H9 (cell line): Measurements from ENCODE around the gene CDK16. TPM values are rescaled to one million over a fixed set of nuclear protein-coding genes. Genes with fewer than 3 reads are reported as not detected.
A peak's percentile ranks its signal among the peaks of the same experiment; 100 is the strongest.

Experiments
- DNase-seq: peaks from one replicate; pipeline ENCODE4 v3.0.0-alpha.2; 2017
- H2AFZ ChIP-seq: one replicate; pipeline ENCODE4 v1.6.1; 2013; ENCODE audit warnings: mild to moderate bottlenecking, low read length, control low read depth, moderate library complexity
- H2AK5ac ChIP-seq: 2 replicates; pipeline ENCODE4 v1.6.1; 2013; ENCODE audit warnings: low read length, control low read depth, mixed read lengths; ENCODE audit not compliant: insufficient read length
- H2BK120ac ChIP-seq: one replicate; pipeline ENCODE4 v1.6.1; 2013; ENCODE audit warnings: low read depth, mild to moderate bottlenecking, low read length, control low read depth, inconsistent platforms; ENCODE audit not compliant: poor library complexity, severe bottlenecking
- H2BK12ac ChIP-seq: 2 replicates; pipeline ENCODE4 v1.6.1; 2013; ENCODE audit warnings: low read length, control low read depth, mixed read lengths, low read depth; ENCODE audit not compliant: insufficient read length
- H2BK15ac ChIP-seq: 2 replicates; pipeline ENCODE4 v1.6.1; 2013; ENCODE audit warnings: low read depth, low read length, control low read depth
- H2BK20ac ChIP-seq: one replicate; pipeline ENCODE4 v1.6.1; 2013; ENCODE audit warnings: low read depth, mild to moderate bottlenecking, low read length, control low read depth, inconsistent platforms; ENCODE audit not compliant: poor library complexity, severe bottlenecking
- H2BK5ac ChIP-seq: 2 replicates; pipeline ENCODE4 v1.6.1; 2013; ENCODE audit warnings: low read length, control low read depth, mixed read lengths; ENCODE audit not compliant: insufficient read length
- H3K14ac ChIP-seq: 2 replicates; pipeline ENCODE4 v1.6.1; 2013; ENCODE audit warnings: low read length, control low read depth; ENCODE audit not compliant: insufficient read depth
- H3K18ac ChIP-seq: 2 replicates; pipeline ENCODE4 v1.6.1; 2013; ENCODE audit warnings: low read depth, mild to moderate bottlenecking, mixed read lengths, low read length, control low read depth; ENCODE audit not compliant: insufficient read length
- H3K23ac ChIP-seq: 2 replicates; pipeline ENCODE4 v1.6.1; 2013; ENCODE audit warnings: low read length, control low read depth, mixed read lengths, low read depth; ENCODE audit not compliant: insufficient read length
- H3K23me2 ChIP-seq: 2 replicates; pipeline ENCODE4 v1.6.1; 2013; ENCODE audit warnings: low read depth, mild to moderate bottlenecking, mixed read lengths, low read length, control low read depth; ENCODE audit not compliant: insufficient read length, poor library complexity, severe bottlenecking
- H3K27ac ChIP-seq: 2 replicates; pipeline ENCODE4 v1.5.1; 2013; ENCODE audit warnings: low read length, control low read depth, mixed read lengths, low read depth; ENCODE audit not compliant: insufficient read length
- H3K27me3 ChIP-seq: 2 replicates; pipeline ENCODE4 v1.6.1; 2013; ENCODE audit warnings: low read length, control low read depth, inconsistent platforms; ENCODE audit not compliant: insufficient read depth
- H3K4ac ChIP-seq: 2 replicates; pipeline ENCODE4 v1.6.1; 2013; ENCODE audit warnings: low read depth, mild to moderate bottlenecking, control low read depth, inconsistent platforms, low read length, moderate library complexity
- H3K4me1 ChIP-seq: 2 replicates; pipeline ENCODE4 v1.6.1; 2013; ENCODE audit warnings: low read length, control low read depth, inconsistent platforms; ENCODE audit not compliant: insufficient read depth
- H3K4me2 ChIP-seq: 2 replicates; pipeline ENCODE4 v1.6.1; 2013; ENCODE audit warnings: low read length, control low read depth, mixed read lengths; ENCODE audit not compliant: insufficient read length, insufficient read depth
- H3K56ac ChIP-seq: 2 replicates; pipeline ENCODE4 v1.6.1; 2013; ENCODE audit warnings: low read depth, mild to moderate bottlenecking, mixed read lengths, low read length, control low read depth; ENCODE audit not compliant: insufficient read length
- H3K79me1 ChIP-seq: 2 replicates; pipeline ENCODE4 v1.6.1; 2013; ENCODE audit warnings: low read depth, mild to moderate bottlenecking, moderate library complexity, low read length, control low read depth, inconsistent platforms; ENCODE audit not compliant: insufficient read depth, poor library complexity, severe bottlenecking
- H3K79me2 ChIP-seq: 2 replicates; pipeline ENCODE4 v1.6.1; 2013; ENCODE audit warnings: low read length, control low read depth, inconsistent platforms; ENCODE audit not compliant: insufficient read depth
- H3K9ac ChIP-seq: 2 replicates; pipeline ENCODE4 v1.6.1; 2013; ENCODE audit warnings: low read length, control low read depth, mixed read lengths; ENCODE audit not compliant: insufficient read length; ENCODE audit errors: extremely low read depth
- H3K9me3 ChIP-seq: one replicate; pipeline ENCODE4 v1.6.1; 2013; ENCODE audit warnings: low read depth, low read length, inconsistent platforms; ENCODE audit not compliant: control insufficient read depth
- H3T11ph ChIP-seq: one replicate; pipeline ENCODE4 v1.6.1; 2013; ENCODE audit warnings: mild to moderate bottlenecking, low read length, control low read depth, inconsistent platforms
- H4K20me1 ChIP-seq: one replicate; pipeline ENCODE4 v1.6.1; 2013; ENCODE audit not compliant: control insufficient read depth, insufficient read length, insufficient read depth
- H4K5ac ChIP-seq: 2 replicates; pipeline ENCODE4 v1.6.1; 2013; ENCODE audit warnings: low read depth, mild to moderate bottlenecking, mixed read lengths, low read length, control low read depth; ENCODE audit not compliant: insufficient read length
- H4K8ac ChIP-seq: replicated peaks from 2 replicates; pipeline ENCODE4 v1.6.1; 2013; ENCODE audit warnings: low read length, control low read depth, mixed read lengths, low read depth; ENCODE audit not compliant: insufficient read length
- H4K91ac ChIP-seq: 2 replicates; pipeline ENCODE4 v1.6.1; 2013; ENCODE audit warnings: low read depth, mild to moderate bottlenecking, moderate library complexity, mixed read lengths, low read length, control low read depth; ENCODE audit not compliant: insufficient read length
- H3K27ac Mint-ChIP-seq, 3 experiments: 2 replicates in 2 of 3; 3 replicates in 1 of 3; pipeline ENCODE4 v1.8.0; 2020 to 2021; ENCODE audit warnings: mixed read lengths in 3 of 3, mild to moderate bottlenecking in 1 of 3, moderate library complexity in 1 of 3
- H3K27me3 Mint-ChIP-seq: 2 replicates; pipeline ENCODE4 v1.8.0; 2021; ENCODE audit warnings: low read depth, mild to moderate bottlenecking, moderate library complexity, mixed read lengths
- H3K36me3 Mint-ChIP-seq, 3 experiments: 2 replicates in 2 of 3; 3 replicates in 1 of 3; pipeline ENCODE4 v1.8.0; 2020 to 2021; ENCODE audit warnings: low read depth in 3 of 3, mixed read lengths in 3 of 3; ENCODE audit not compliant: insufficient read depth in 1 of 3
- H3K4me1 Mint-ChIP-seq, 2 experiments: 2 replicates each; pipeline ENCODE4 v1.8.0; 2020; ENCODE audit warnings: mixed read lengths in 2 of 2
- H3K4me3 Mint-ChIP-seq, 2 experiments: 2 replicates in 1 of 2; 3 replicates in 1 of 2; pipeline ENCODE4 v1.8.0; 2020 to 2021; ENCODE audit warnings: mild to moderate bottlenecking in 2 of 2, mixed read lengths in 2 of 2, moderate library complexity in 1 of 2
- H3K9me3 Mint-ChIP-seq, 2 experiments: 2 replicates in 1 of 2; 3 replicates in 1 of 2; pipeline ENCODE4 v1.8.0; 2020; ENCODE audit warnings: mild to moderate bottlenecking in 2 of 2, mixed read lengths in 2 of 2, moderate library complexity in 1 of 2
- CTCF ChIP-seq: fragments of 200-600 bp; sonication (generic); conservative IDR thresholded peaks from 3 replicates; pipeline ENCODE4 v1.8.0; 2021; ENCODE audit warnings: antibody characterized with exemption, mild to moderate bottlenecking
- WGBS: extraction: QIAGEN DNeasy Blood & Tissue Kit; methylation state at CpG from one replicate; pipeline ENCODE4 v1.1.7; 2013; ENCODE audit warnings: missing lambda C conversion rate, low lambda C conversion rate, mixed read lengths; ENCODE audit not compliant: insufficient read length; ENCODE audit errors: extremely low coverage; 5-methylcytosine and 5-hydroxymethylcytosine counted together
- total RNA-seq: library from RNA; stranded (reverse); gene quantifications from 2 replicates; pipeline ENCODE4 v1.2.1, GENCODE V29; 2021

The CDK16 gene
- total RNA-seq, 1 experiment from 2014 or later = 226 TPM

DNA sequence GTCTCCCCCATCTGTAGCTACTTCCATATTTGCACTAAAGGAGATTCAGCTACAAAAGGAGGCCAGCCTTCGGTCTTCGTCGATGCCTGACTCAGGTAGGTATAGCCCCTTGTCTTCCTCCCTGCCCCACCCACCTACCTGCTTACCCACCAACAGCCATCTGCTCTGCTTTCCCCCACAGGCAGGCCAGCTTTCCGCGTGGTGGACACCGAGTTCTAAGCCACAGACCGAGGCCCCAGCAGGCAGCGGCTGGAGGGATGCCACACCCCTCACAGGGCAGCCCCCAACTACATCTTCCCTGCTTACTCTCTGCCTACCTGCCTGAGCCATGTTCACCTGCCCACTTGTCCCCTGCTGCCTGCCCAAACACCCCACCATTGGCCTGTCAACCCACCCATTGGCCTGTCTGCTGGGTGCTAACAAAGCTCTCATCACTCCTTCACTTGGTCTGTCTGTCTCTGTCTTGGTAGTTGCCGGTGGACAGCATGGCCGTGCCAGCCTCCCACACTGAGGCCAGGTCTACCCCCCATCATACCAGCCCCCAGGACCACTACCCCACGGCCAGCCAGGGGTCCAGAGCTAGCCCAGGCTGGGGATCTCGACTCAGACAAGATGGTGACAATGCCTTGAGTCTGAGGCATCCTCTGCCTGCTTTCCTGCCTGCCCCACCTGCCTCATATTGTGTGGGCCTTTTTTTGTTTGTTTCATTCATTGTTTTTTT is 10.2 kb downstream of the CDK16 start:
- peaks cover 0 to 6% of the 10 kb centered on the region in 2 experiments; a peak in 2 of 4 replicates for H3K4me1 Mint-ChIP-seq
- Histone ChIP-seq H3K79me2 (no peaks in the 10 kb centered on the region), H3T11ph (no peak overlapping the region), H4K91ac (no peak overlapping the region), H3K4me2 (no peak overlapping the region), H4K20me1 (peaks cover 2% of the 10 kb centered on the region), H3K56ac (no peak overlapping the region), H3K27me3 (no peaks in the 10 kb centered on the region), H2AK5ac (no peak overlapping the region), H3K23ac (no peak overlapping the region), H3K27ac (no peak overlapping the region), H2BK12ac (no peak overlapping the region), H2AFZ (no peak overlapping the region), H2BK5ac (no peak overlapping the region), H3K14ac (no peak overlapping the region), H3K23me2 (peaks cover 5% of the 10 kb centered on the region), H3K79me1 (no peaks in the 10 kb centered on the region), H4K8ac (no peak overlapping the region), H2BK20ac (no peak overlapping the region), H3K4me1 (0 out of 2 replicates have a peak, but pooled peaks cover 2% of the 10 kb centered on the region), H3K18ac (no peak overlapping the region), H3K9ac (no peak overlapping the region), H4K5ac (no peak overlapping the region), H2BK15ac (no peak overlapping the region), H3K4ac (no peak overlapping the region), H2BK120ac (no peak overlapping the region), H3K9me3 (no peaks in the 10 kb centered on the region)
- no CpG with 5 or more reads among the region's 12 CpGs for WGBS
- H3K27ac Mint-ChIP-seq = peak overlapping the region in 1 of 3 experiments; percentile 13; a peak in 2 of 7 replicates
- no peak for TF ChIP-seq CTCF
- H3K36me3 Mint-ChIP-seq = peaks cover 48 to 63% (median 57%) of the 10 kb centered on the region in 3 experiments
- no peak overlapping the region for H3K4me3 Mint-ChIP-seq
- no peak for DNase-seq
- peaks cover 2% of the 10 kb centered on the region; the same call in 1 of the 2 replicates for H3K27me3 Mint-ChIP-seq
- no peaks in the 10 kb centered on the region; a peak in 1 of 5 replicates for H3K9me3 Mint-ChIP-seq
